AG10803 (cell line): Measurements from ENCODE around the gene FBXW5.

Experiments
- DNase-seq: peaks from one replicate; pipeline ENCODE4 v3.0.0; 2010; ENCODE audit warnings: low read depth
- H3K4me3 ChIP-seq: 2 replicates; pipeline ENCODE4 v1.5.1; 2011; ENCODE audit warnings: mild to moderate bottlenecking, low read length, control low read depth
- TF ChIP-seq, protein P1 (sequence below): conservative IDR thresholded peaks from 2 replicates; pipeline ENCODE4 v1.5.1; 2011; ENCODE audit warnings: mild to moderate bottlenecking, low read length, control low read depth, inconsistent platforms

FBXW5 gene

GRCh38 chr9:136985027-136985602 lies 40.6 kb upstream of the FBXW5 start:
- TF ChIP-seq, protein P1, sequence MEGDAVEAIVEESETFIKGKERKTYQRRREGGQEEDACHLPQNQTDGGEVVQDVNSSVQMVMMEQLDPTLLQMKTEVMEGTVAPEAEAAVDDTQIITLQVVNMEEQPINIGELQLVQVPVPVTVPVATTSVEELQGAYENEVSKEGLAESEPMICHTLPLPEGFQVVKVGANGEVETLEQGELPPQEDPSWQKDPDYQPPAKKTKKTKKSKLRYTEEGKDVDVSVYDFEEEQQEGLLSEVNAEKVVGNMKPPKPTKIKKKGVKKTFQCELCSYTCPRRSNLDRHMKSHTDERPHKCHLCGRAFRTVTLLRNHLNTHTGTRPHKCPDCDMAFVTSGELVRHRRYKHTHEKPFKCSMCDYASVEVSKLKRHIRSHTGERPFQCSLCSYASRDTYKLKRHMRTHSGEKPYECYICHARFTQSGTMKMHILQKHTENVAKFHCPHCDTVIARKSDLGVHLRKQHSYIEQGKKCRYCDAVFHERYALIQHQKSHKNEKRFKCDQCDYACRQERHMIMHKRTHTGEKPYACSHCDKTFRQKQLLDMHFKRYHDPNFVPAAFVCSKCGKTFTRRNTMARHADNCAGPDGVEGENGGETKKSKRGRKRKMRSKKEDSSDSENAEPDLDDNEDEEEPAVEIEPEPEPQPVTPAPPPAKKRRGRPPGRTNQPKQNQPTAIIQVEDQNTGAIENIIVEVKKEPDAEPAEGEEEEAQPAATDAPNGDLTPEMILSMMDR: no peak
- H3K4me3 ChIP-seq: no peak overlapping the region
- no peak for DNase-seq

DNA sequence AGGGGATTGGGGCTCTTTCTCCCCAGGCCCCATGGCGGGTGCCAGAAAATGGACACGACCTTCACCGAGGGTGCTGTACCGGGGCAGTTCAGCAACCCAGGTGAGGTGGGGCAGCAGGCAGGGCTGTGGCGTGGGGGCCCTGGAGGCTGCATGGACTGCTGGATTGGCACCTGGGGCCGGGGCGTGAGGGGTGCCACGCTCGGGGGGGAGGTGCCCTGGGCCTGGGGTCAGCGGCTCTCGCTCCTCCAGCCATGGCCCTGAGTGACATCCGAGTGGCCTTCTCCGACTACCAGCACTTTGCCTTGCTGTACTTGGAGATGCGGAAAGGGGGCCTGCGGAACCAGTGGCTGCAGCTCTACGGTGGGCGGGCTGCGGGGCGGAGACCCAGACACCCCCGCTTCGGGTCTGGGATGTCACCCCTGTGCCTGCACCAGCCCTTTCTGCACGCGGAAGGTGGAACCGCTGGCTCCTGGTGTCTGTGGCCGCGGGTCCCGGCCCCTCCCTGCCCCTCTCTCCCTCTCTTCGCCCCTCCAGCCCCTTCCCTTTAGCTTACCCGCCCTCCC lies 40.0 kb upstream of the FBXW5 start:
- no peak for DNase-seq
- no peak overlapping the region for H3K4me3 ChIP-seq
- TF ChIP-seq, protein P1: no peak

DNA sequence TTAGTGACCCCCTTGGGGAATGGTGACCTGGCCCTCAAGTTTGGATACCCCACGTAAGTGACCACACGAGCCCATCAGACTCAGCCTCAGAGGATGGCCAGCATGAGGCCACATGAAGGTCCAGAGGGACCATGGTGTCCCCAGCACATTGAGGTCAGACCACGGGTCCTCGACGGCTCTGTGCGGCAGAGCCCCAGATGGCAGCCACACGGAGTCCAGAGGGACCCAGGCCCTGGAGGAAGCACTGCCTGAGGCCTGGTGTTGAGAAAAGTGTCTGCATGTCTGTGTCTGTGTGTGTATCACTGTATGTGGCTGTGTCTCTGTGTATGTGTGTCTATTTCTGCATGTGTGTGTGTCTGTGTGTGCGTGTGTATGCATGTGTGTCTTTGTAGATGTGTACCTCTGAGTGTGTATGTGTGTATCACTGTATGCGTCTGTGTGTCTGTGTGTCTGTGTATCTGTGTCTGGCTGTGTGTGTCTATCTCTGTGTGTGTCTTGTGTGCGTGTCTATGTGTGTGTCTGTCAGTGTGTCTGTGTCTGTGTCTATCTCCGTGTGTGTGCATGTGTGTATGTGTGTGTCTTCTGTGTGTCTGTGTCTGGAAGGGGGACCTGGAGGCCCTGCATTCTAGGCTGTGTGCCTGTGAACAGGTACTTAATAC lies 39.2 kb upstream of the FBXW5 start:
- TF ChIP-seq, protein P1: no peak
- no peak for DNase-seq
- H3K4me3 ChIP-seq: no peak overlapping the region

- no peak overlapping the region for H3K4me3 ChIP-seq
- TF ChIP-seq, protein P1: no peak
- no peak for DNase-seq
Measured at GRCh38 chr9:136983167-136983566, 38.6 kb upstream of the FBXW5 start.

DNA sequence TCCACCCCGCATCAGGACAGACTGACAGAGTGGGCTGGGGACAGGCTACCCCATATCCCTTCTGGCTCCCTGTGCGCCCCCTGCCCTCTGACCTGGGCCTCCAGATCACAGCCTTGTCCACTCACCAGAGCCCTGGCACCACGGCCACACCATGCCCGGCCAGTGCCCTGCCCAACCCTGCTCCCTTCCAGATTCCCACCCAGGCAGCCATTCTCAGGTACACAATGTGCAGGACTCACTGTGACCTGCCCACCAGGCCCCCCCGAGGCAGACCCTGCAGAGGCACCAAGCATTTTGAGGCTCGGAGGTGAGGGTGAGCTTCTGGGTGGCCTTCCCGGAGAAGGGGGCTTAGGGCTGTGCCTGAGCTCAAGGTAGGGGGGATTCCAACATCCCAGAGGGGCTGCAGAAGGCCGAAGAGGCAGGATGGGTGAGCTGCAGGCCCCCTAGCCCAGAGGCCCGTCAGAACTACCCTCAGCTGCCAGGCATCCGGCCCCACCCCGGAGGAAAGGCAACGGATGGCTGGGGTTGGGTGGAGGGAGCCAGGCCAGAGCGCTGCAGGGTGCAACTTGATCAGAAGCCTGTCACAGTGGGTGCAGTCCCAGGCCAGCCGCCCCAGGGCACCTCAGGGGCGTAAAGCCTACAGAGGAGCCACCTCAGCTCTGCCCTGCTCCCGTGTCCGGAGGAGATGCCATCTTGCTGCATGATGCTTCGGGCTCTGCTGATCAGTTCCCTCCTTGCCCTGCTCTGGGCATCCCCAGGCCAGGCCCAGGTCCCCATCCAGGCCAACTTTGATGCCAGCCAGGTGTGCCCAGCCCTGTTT lies 37.9 kb upstream of the FBXW5 start, which contains the start of gene LCNL1:
LCNL1 (plus strand) TSS at position 762 of the 820 bp plus-strand sequence. CDS start 594 bp downstream, outside the sequence.
- DNase-seq: no peak
- H3K4me3 ChIP-seq: no peak within 1 kb of the TSS
- TF ChIP-seq, protein P1: no peak

DNA sequence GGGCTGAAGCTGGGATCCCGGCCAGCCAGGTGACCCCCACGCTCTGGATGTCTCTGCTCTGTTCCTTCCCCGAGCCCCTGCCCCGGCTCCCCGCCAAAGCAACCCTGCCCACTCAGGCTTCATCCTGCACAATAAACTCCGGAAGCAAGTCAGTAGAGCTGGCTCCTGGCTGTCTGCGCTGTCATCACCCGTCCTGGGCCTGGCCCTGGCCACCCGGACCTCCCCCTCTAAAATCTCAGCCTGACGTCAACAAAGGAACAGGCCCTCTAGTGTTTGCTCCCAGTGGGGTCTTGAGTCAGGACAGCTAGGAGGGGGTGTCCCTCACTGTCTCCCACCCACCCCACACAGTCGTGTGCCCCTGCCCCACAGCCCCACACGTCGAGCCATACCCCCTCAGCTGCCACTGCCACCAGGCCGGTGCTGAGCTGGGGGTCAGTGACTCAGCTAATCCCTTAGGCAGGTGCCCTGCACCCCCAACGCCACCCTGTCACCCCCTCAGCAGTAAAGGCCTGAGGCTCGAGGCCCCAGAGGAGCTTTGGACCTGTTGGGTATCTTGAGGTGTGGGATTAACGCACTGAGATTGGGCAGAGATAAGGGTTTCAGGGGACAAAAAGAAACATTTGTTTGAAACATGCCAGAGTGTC lies 37.2 kb upstream of the FBXW5 start:
- H3K4me3 ChIP-seq: no peak overlapping the region
- DNase-seq: no peak
- TF ChIP-seq, protein P1: no peak
